ENCODE measurements around the gene SLAMF8.

DNA sequence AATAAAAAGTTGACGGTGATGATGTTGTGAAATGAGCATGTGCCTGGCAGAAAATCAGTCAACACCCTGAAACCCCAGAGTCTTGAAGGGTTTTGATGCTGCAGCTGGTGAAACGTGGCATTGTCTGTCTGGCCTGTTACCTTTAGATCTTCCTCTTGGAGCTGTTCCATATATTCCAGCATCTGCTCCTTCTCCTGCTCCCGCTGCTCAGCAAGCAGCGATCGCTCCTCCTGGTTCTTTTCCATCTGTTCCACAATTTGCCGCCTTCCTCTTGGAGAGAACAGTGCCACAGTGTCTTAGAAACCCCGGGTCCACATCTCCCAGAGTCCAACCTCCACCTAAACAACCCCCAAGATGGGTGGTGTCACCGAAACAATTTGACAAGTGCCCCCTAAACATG lies 57.6 kb downstream of the SLAMF8 start:
- no peak for TF ChIP-seq POLR2AphosphoS5 (IDR thresholded peaks at IDR 0.05; ENCODE audit: low read depth, low read length)
- TF ChIP-seq POLR2A (IDR thresholded peaks at IDR 0.05; ENCODE audit: low read depth, low read length) = no peak
- no peak for TF ChIP-seq TAF1 (IDR thresholded peaks at IDR 0.05; ENCODE audit: low read depth, low read length)
- TF ChIP-seq SPI1 (IDR thresholded peaks at IDR 0.05; ENCODE audit: low read depth, low read length) = no peak
- TF ChIP-seq PAX5 (IDR thresholded peaks at IDR 0.05; ENCODE audit: insufficient read depth, low read length, severe bottlenecking) = no peak

Measured in GM12891 (cell line).